ENCODE measurements around the gene IQSEC3.

IQSEC3 gene

GRCh38 chr12:108594-108993, 42.0 kb downstream of the IQSEC3 start:
- DNase-seq (ENCODE audit: low read depth), result no peak
- H3K4me3 ChIP-seq (ENCODE audit: low read depth, low read length), result no peak overlapping the region
- no peak for TF ChIP-seq CTCF (conservative IDR thresholded peaks at IDR 0.05; ENCODE audit: low read depth, low read length)

GRCh38 chr12:109446-109845, 42.9 kb downstream of the IQSEC3 start:
- no peak for DNase-seq (ENCODE audit: low read depth)
- TF ChIP-seq CTCF (conservative IDR thresholded peaks at IDR 0.05; ENCODE audit: low read depth, low read length), result no peak
- H3K4me3 ChIP-seq (ENCODE audit: low read depth, low read length), result no peak overlapping the region

GRCh38 chr12:109872-110271, 43.3 kb downstream of the IQSEC3 start:
- H3K4me3 ChIP-seq (ENCODE audit: low read depth, low read length), result no peak overlapping the region
- no peak for TF ChIP-seq CTCF (conservative IDR thresholded peaks at IDR 0.05; ENCODE audit: low read depth, low read length)
- DNase-seq (ENCODE audit: low read depth), result no peak

GRCh38 chr12:111699-112493, 45.3 kb downstream of the IQSEC3 start:
- no peak for DNase-seq (ENCODE audit: low read depth)
- no peak for TF ChIP-seq CTCF (conservative IDR thresholded peaks at IDR 0.05; ENCODE audit: low read depth, low read length)
- H3K4me3 ChIP-seq (ENCODE audit: low read depth, low read length), result no peak overlapping the region

DNA sequence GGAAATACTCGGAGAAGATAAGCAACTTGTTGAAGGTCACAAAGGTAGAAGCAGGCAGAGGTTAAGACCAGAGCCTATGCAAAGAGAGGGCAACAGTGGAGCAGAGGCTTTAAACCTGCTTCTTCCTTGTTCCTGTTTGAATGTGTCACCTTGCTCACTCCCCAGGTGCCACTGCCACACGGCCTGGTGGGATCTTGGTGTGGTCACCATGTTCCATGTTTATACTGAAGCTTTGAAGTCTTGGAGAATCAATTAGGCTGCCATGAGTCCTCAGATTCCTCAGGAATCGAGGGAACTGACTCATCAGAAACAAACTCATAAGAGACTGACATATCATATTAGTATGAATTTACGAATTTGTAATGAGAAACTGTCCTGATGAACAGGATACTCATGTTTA, 46.8 kb downstream of the IQSEC3 start:
- no peak overlapping the region for H3K4me3 ChIP-seq (ENCODE audit: low read depth, low read length)
- no peak for DNase-seq (ENCODE audit: low read depth)
- TF ChIP-seq CTCF (conservative IDR thresholded peaks at IDR 0.05; ENCODE audit: low read depth, low read length), result no peak

- H3K4me3 ChIP-seq (ENCODE audit: low read depth, low read length), result no peak overlapping the region
- no peak for TF ChIP-seq CTCF (conservative IDR thresholded peaks at IDR 0.05; ENCODE audit: low read depth, low read length)
- DNase-seq (ENCODE audit: low read depth), result no peak
These were observed 48.2 kb downstream of the IQSEC3 start for GRCh38 chr12:114626-115211.

- TF ChIP-seq CTCF (conservative IDR thresholded peaks at IDR 0.05; ENCODE audit: low read depth, low read length), result no peak
- no peak overlapping the region for H3K4me3 ChIP-seq (ENCODE audit: low read depth, low read length)
- DNase-seq (ENCODE audit: low read depth), result no peak
These were observed 49.0 kb downstream of the IQSEC3 start for GRCh38 chr12:115518-115917.

All from choroid plexus epithelial cell (primary cell).